ENCODE data around the gene CCDC106.

CCDC106 gene

GRCh38 chr19:55647732-55648584 lies at the start of gene CCDC106:
CCDC106 (plus strand) TSS chr19:55648212; CDS start chr19:55649047, 835 bp downstream.
- DNase-seq = peak; percentile 46

DNA sequence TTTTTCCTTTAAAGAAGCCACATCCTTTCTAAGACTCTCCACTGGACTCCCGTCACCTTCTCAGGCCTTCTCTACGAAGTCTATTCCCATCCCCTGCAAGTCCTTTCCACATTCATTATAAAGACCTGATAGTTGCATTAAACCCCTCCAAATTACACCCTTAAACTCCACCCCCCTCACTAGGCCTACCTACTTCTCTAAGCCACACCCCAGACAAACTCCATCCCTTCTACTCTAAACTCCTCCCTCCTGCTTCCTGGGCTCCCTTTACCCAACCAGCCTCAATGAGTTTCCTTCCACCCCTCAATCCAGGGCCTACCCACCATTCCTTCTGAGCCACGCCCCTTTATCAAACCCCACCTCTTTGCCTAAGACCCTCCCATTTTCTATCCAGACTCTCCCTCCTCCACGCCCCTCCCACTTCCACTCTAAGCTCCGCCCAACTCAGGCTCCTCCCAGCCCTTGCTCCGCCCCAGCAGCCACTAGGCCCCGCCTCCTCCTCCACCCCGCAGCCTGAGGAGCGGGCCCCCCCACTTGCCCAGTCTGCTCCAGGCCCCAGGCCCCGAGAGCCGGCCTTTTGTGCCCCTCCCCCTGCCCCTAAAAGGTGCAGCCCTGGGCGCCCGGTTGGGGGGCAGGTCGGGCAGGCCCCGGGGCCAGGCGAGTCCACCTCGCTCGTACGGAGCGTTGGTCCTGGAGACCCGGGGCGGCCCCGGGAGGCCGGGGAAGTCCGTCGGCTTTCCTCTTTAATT lies 49.1 kb upstream of the CCDC106 start:
- peak; percentile 97 for DNase-seq

DNA sequence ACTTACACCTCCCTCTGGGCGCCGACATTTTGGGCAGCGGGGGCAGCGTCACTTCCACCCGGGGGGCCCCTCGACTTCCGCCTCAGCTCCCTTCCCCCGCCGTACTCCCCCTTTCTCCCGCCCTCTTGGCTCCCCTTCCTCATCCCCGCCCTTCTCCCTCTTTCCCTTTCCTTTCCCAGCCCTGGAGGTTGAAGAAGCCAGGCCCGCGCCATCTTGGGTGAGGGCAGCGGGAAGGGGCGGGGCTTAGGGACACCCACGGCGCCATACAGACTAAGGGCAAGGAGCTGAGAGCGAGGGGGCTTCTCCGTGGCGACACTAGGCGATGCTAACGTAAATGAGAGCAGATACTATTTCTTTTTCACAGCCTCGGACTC lies 48.6 kb upstream of the CCDC106 start, which contains the start of gene FIZ1:
Gene FIZ1 (minus strand): TSS at position 50 of the 374 bp plus-strand sequence. CDS start 1,652 bp downstream, outside the sequence.
- peak; percentile 99 for DNase-seq

GRCh38 chr19:55599842-55600661 lies 48.0 kb upstream of the CCDC106 start, which contains the start of gene ZNF524:
ZNF524 (plus strand) TSS chr19:55600288; CDS start chr19:55602113, 1,825 bp downstream.
- DNase-seq = peak; percentile 94

- no peak for DNase-seq
Observed at GRCh38 chr19:55600662-55601028, 47.4 kb upstream of the CCDC106 start.

GRCh38 chr19:55601084-55601483 lies 46.9 kb upstream of the CCDC106 start:
- peak; percentile 34 for DNase-seq

GRCh38 chr19:55602104-55603001 lies 45.7 kb upstream of the CCDC106 start:
- no peak for DNase-seq

DNA sequence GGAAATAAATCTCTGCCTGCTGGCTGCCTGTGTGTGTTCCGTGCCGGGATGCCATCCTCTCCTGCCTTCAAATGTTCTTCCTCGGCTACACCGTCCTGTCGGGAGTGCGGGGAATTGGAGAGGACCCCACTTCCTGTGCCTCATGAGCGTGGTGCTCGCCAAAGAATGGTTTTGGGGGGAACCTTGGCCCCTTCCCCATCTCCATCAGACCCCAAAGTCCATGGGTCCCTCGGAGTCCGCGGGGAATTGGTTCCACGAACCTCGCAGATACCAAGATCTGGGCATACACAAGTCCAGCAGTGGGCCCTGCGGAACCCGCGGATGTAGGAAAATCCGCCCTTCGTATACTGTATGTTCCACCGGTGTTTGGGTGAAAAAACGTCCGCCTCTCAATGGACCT lies 44.9 kb upstream of the CCDC106 start:
- no peak for DNase-seq

- DNase-seq = peak; percentile 45
Observed at GRCh38 chr19:55603581-55604292, 44.3 kb upstream of the CCDC106 start.

GRCh38 chr19:55605207-55605636 lies 42.8 kb upstream of the CCDC106 start:
- DNase-seq = peak; percentile 96

DNA sequence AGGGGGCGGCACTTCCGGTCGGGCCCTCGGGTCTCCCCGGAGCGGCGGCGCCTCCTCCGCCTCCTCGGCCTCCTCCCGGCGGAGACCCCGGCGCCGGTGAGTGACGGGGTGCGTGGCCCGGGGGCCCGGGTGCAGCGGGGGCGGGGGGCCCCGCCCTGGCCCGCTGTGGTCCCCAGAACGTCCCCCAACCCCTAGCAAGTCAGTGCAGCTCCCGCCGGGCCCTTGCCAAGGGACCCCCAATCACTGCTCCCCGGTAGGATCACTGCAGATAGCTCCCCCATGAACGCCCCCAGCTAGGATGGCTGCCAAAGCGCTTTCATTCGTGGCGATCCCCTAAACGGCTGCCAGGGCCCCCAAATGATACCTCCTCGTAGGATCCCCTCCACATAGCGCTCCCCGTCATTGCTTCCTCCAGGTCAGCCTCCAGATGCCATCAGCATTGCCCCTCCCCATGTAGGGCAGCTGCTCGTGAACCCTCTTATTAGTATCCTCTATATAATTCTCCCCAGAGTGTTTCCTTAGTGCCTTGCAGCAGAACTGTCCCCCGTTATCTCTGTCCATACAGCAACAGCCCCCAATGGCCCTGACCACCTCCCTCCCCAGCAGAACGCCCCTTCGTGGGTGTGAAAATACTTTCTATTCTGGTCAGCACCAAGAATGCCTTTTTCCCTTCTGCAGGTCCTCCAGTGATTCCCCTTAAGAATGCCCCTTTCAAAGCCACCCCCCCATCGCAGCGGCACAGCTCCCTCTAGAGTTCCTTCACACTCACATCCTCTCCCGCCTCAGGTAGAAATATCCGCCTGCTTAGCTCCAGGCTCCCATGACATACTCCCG lies 42.2 kb upstream of the CCDC106 start, which contains the start of gene ZNF865:
Gene ZNF865 (plus strand): TSS at position 11 of the 834 bp plus-strand sequence. CDS start 7,972 bp downstream, outside the sequence.
- peak; percentile 86 for DNase-seq

- no peak for DNase-seq
Observed at GRCh38 chr19:55606471-55606787, 41.6 kb upstream of the CCDC106 start.

DNA sequence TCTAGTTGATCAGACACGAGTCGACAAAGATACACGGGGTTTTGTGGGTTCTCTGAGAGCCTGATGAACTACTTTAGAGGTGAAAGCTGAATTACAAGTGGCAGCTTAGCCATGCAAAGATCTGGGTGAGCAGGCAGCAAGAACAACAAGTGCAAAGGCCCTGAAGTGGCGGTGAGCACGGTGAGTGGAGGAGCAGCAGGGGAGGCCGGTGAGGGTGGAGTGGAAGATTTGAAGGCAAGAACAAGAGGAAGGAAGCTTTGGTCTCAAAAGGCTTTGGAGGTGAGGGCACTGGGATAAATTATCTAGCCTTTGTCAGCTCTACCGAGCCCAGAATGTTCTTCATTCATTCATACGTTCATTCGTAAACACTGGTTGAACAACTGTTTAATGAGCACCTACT lies 41.2 kb upstream of the CCDC106 start:
- DNase-seq = no peak

- DNase-seq = no peak
Observed at GRCh38 chr19:55609326-55609725, 38.7 kb upstream of the CCDC106 start.

GRCh38 chr19:55611300-55611982 lies 36.6 kb upstream of the CCDC106 start:
- DNase-seq = no peak

- no peak for DNase-seq
Observed at GRCh38 chr19:55611983-55612645, 35.9 kb upstream of the CCDC106 start.

- no peak for DNase-seq
Observed at GRCh38 chr19:55613396-55613795, 34.6 kb upstream of the CCDC106 start.

- DNase-seq = no peak
Observed at GRCh38 chr19:55613930-55614710, 33.9 kb upstream of the CCDC106 start.
